Measurements from ENCODE around the gene CX3CR1. TPM values are rescaled to one million over a fixed set of nuclear protein-coding genes. Genes with fewer than 3 reads are reported as not detected.
A peak's percentile ranks its signal among the peaks of the same experiment; 100 is the strongest.

CX3CR1 gene
- total and polyA plus RNA-seq, 9 of the 15 experiments (the other 6 are each of a cell fraction or from before 2014, with no cell fraction given) = 0.03 to 0.21 TPM; not detected in 7

- TF ChIP-seq, protein P1, sequence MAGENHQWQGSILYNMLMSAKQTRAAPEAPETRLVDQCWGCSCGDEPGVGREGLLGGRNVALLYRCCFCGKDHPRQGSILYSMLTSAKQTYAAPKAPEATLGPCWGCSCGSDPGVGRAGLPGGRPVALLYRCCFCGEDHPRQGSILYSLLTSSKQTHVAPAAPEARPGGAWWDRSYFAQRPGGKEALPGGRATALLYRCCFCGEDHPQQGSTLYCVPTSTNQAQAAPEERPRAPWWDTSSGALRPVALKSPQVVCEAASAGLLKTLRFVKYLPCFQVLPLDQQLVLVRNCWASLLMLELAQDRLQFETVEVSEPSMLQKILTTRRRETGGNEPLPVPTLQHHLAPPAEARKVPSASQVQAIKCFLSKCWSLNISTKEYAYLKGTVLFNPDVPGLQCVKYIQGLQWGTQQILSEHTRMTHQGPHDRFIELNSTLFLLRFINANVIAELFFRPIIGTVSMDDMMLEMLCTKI (IDR thresholded peaks at IDR 0.05; ENCODE audit: partially characterized antibody) = no peak
- TF ChIP-seq TFAM (CRISPR knock-in tag; conservative IDR thresholded peaks at IDR 0.05) (no peak), STAT5A (IDR thresholded peaks at IDR 0.05; ENCODE audit: borderline replicate concordance, low read length) (no peak), ZBTB1 (CRISPR knock-in tag; IDR thresholded peaks at IDR 0.05; ENCODE audit: borderline replicate concordance, low read depth) (no peak), CBX2 (IDR thresholded peaks at IDR 0.05; ENCODE audit: insufficient read depth, low read length, poor library complexity, severe bottlenecking) (no peak), STAG1 (CRISPR knock-in tag; IDR thresholded peaks at IDR 0.05; ENCODE audit: borderline replicate concordance) (no peak), ZNF174 (CRISPR knock-in tag; IDR thresholded peaks at IDR 0.05) (no peak), C11orf30 (IDR thresholded peaks at IDR 0.05; ENCODE audit: low read depth) (peak; percentile 62; the same call in 1 of the 2 replicates), RBM22 (IDR thresholded peaks at IDR 0.05; ENCODE audit: low read depth, low read length, poor library complexity, severe bottlenecking) (no peak), EHMT2 (IDR thresholded peaks at IDR 0.05) (no peak), ZNF41 (CRISPR knock-in tag; conservative IDR thresholded peaks at IDR 0.05) (peak; percentile 49), HDGF (IDR thresholded peaks at IDR 0.05) (no peak), SLC30A9 (CRISPR knock-in tag; IDR thresholded peaks at IDR 0.05) (no peak), ZNF766 (CRISPR knock-in tag; conservative IDR thresholded peaks at IDR 0.05) (peak; percentile 51; the same call in 1 of the 2 replicates), HDAC3 (IDR thresholded peaks at IDR 0.05; ENCODE audit: borderline replicate concordance, partially characterized antibody) (peak; percentile 44), HCFC1 (IDR thresholded peaks at IDR 0.05; ENCODE audit: low read depth, low read length) (no peak), ZNF398 (CRISPR knock-in tag; IDR thresholded peaks at IDR 0.05) (no peak), ZKSCAN3 (CRISPR knock-in tag; IDR thresholded peaks at IDR 0.05) (no peak)
- TF ChIP-seq, protein P2, sequence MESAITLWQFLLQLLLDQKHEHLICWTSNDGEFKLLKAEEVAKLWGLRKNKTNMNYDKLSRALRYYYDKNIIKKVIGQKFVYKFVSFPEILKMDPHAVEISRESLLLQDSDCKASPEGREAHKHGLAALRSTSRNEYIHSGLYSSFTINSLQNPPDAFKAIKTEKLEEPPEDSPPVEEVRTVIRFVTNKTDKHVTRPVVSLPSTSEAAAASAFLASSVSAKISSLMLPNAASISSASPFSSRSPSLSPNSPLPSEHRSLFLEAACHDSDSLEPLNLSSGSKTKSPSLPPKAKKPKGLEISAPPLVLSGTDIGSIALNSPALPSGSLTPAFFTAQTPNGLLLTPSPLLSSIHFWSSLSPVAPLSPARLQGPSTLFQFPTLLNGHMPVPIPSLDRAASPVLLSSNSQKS (CRISPR knock-in tag; IDR thresholded peaks at IDR 0.05) = no peak
- TF ChIP-seq, protein P3, sequence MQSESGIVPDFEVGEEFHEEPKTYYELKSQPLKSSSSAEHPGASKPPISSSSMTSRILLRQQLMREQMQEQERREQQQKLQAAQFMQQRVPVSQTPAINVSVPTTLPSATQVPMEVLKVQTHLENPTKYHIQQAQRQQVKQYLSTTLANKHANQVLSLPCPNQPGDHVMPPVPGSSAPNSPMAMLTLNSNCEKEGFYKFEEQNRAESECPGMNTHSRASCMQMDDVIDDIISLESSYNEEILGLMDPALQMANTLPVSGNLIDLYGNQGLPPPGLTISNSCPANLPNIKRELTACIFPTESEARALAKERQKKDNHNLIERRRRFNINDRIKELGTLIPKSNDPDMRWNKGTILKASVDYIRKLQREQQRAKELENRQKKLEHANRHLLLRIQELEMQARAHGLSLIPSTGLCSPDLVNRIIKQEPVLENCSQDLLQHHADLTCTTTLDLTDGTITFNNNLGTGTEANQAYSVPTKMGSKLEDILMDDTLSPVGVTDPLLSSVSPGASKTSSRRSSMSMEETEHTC (IDR thresholded peaks at IDR 0.05) = no peak
- TF ChIP-seq, protein P4, sequence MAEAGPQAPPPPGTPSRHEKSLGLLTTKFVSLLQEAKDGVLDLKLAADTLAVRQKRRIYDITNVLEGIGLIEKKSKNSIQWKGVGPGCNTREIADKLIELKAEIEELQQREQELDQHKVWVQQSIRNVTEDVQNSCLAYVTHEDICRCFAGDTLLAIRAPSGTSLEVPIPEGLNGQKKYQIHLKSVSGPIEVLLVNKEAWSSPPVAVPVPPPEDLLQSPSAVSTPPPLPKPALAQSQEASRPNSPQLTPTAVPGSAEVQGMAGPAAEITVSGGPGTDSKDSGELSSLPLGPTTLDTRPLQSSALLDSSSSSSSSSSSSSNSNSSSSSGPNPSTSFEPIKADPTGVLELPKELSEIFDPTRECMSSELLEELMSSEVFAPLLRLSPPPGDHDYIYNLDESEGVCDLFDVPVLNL (CRISPR knock-in tag; IDR thresholded peaks at IDR 0.05; ENCODE audit: low read depth) = no peak
- TF ChIP-seq, protein P5, sequence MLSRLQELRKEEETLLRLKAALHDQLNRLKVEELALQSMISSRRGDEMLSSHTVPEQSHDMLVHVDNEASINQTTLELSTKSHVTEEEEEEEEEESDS (CRISPR knock-in tag; IDR thresholded peaks at IDR 0.05) = no peak
These were observed 4.6 kb upstream of the CX3CR1 start (continued) for GRCh38 chr3:39284457-39284881.
